Hepatocyte (in vitro differentiated cells): ENCODE results near the gene ADRM1.

Experiments
- EZH2phosphoT487 ChIP-seq: fragments of 200-600 bp; sonication (generic); IDR thresholded peaks from one replicate; pipeline ENCODE4 v1.6.1; 2018; ENCODE audit warnings: antibody characterized with exemption, mild to moderate bottlenecking, low read depth, moderate library complexity; ENCODE audit not compliant: unreplicated experiment, severe bottlenecking
- TF ChIP-seq, protein P1 (sequence below): fragments of 200-600 bp; sonication (generic); IDR thresholded peaks from 2 replicates; pipeline ENCODE4 v1.5.1; 2016; ENCODE audit warnings: antibody characterized with exemption, mild to moderate bottlenecking; ENCODE audit not compliant: poor library complexity

DNA sequence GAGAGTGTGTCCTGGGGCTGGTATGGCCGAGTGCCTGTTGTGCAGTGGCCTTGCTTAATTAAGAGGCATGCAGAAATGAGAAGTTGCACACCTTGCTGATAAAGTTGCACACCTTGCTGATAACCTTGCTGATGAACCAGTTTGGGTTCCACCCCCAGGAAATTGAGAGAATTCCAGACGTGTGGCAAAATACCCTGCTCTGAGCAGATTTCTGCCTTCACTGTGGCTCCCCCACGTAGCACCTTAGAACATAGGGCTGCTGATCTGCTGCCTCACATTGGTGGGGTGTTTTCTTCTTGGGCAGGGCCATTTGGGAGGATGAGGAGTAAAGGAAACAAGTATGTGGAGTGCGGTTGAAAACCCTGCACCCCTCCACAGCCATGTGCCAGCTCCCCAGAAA is 22.5 kb upstream of the ADRM1 start:
- TF ChIP-seq, protein P1, sequence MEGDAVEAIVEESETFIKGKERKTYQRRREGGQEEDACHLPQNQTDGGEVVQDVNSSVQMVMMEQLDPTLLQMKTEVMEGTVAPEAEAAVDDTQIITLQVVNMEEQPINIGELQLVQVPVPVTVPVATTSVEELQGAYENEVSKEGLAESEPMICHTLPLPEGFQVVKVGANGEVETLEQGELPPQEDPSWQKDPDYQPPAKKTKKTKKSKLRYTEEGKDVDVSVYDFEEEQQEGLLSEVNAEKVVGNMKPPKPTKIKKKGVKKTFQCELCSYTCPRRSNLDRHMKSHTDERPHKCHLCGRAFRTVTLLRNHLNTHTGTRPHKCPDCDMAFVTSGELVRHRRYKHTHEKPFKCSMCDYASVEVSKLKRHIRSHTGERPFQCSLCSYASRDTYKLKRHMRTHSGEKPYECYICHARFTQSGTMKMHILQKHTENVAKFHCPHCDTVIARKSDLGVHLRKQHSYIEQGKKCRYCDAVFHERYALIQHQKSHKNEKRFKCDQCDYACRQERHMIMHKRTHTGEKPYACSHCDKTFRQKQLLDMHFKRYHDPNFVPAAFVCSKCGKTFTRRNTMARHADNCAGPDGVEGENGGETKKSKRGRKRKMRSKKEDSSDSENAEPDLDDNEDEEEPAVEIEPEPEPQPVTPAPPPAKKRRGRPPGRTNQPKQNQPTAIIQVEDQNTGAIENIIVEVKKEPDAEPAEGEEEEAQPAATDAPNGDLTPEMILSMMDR, result no peak
- TF ChIP-seq EZH2phosphoT487, result no peak
